CD4-positive, alpha-beta T cell treated with Interleukin-10 for 1 hour (primary cell): ENCODE data around the gene PEX5L.
A peak's percentile ranks its signal among the peaks of the same experiment; 100 is the strongest.
"Not testable (repeated sequence)": the region's sequence is repeated elsewhere in the genome, so short reads cannot be mapped to it uniquely, and the experiment has no call there.

Experiments
- DNase-seq: peaks from one replicate; pipeline ENCODE4 v3.0.0-alpha.2; 2020

Gene PEX5L

DNA sequence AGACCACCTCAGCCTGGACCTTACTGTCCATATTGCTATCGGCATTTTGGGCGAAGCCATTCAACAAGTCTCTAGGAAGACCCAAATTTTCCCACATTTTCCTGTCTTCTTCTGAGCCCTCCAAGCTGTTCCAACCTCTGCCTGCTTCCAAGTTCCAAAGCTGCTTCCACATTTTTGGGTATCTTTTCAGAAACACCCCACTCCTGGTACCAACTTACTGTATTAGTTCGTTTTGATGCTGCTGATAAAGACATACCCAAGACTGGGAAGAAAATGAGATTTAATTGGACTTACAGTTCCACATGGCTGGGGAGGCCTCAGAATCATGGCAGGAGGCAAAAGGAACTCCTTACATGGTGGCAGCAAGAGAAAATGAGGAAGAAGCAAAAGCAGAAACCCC, 28.4 kb downstream of the PEX5L start:
- DNase-seq, result not testable (repeated sequence)

DNA sequence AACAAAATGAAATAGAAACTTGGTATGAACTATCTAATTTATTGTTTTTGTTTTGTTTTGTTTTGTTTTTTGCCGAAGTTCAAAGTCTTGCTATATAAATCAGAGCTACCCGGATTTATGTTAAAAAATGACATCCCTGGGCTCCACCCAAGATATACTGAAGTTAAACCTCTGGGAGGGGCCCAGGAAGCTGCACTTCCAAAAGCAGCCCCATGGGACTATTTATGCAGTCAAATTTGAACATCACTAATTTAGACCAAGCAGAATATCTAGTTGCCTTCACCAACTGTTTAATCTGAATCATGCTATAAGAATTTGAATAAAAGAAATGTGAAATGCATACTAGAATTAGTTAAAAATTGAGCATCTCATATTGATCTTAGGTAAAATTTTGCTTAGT, 32.2 kb downstream of the PEX5L start:
- no peak for DNase-seq

- no peak for DNase-seq
These were observed 34.7 kb downstream of the PEX5L start for GRCh38 chr3:180002006-180002405.

GRCh38 chr3:180000500-180000899, 36.2 kb downstream of the PEX5L start:
- no peak for DNase-seq

- DNase-seq, result no peak
These were observed 41.3 kb downstream of the PEX5L start for GRCh38 chr3:179995406-179995805.

GRCh38 chr3:179991883-179992282, 44.9 kb downstream of the PEX5L start:
- no peak for DNase-seq

DNA sequence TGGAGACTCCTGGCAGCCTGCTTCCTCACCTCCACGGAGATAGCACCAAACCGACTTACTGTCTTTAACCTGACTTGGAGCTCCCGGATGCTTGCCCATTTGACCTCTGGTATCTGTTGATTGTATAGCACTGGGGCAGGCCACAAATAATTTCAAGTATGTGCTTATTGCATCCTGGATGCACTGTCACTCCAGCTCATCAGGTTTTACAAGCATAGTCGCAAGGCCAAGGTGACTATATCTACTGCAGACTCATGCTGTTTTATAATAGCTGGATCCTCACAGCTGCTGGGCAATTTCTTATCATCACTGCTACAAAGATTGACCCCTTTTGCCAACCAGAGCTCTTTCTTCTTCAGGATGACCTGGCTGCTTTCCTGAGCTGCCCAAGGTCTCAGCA, 45.6 kb downstream of the PEX5L start:
- DNase-seq, result no peak

DNA sequence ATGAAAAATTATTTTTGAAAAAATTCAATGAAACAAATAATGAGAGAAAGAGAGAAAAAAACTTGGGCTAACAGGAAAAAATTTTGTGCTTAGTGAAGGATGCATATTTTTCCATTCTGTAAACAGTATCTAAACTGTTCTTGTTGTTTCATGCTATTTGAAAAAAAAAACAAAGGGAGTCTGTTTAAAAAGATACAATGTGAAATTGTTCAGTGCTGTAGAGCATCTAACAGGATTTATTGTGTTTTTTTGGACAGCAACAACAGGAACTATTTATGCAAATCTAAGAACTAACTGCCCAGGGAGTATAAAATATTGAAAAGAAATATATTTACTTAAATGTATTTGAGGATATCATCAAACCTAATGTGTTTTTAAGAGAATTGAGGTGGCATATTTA, 55.1 kb downstream of the PEX5L start:
- DNase-seq, result no peak

DNA sequence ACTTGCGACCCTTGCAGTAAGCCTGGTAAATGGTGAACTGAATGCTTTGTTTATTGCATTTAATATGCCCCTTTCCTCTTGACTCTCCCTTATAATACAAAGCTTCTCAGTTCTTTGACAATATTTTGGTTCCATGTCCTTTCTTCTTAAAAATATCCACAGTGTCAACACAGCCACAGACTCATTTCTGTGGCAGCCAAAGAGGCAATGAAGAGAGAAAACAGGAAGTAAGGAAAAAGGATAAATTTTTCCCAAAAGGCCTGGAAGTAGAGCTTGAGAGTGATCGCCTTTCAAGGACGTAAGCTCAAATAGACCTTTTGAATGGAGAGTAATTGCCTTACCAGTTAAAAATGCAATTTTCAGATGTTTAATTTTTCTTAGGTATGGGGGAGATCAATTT, 59.4 kb downstream of the PEX5L start:
- no peak for DNase-seq

- no peak for DNase-seq
These were observed 62.8 kb downstream of the PEX5L start for GRCh38 chr3:179973931-179974361.

DNA sequence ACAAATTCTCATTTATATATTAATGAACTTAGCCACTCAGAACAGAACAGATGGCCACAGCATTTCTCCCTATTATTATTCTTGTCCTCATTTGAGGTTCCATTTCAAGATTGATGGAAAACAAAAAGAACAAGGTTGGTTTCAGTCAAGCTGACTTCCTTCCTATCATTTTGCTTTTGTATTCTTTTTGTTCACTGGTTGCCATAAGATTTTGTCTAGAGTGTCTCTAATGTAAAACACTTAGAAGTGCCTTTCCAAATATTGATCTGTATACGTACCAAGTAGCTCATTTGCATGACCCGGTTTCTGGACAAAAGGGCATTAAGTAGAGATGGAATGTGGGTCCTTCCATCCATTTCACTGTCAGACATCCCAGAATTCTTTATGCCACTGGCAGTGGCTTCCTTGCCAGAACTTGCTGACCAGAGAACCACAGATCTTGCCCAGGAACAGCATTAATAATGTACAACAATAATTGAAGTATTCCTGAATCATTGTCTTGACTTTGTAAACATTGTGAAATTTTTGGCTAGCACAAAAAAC, 63.8 kb downstream of the PEX5L start:
- DNase-seq, result no peak

- no peak for DNase-seq
These were observed 65.5 kb downstream of the PEX5L start for GRCh38 chr3:179971280-179971679.

DNA sequence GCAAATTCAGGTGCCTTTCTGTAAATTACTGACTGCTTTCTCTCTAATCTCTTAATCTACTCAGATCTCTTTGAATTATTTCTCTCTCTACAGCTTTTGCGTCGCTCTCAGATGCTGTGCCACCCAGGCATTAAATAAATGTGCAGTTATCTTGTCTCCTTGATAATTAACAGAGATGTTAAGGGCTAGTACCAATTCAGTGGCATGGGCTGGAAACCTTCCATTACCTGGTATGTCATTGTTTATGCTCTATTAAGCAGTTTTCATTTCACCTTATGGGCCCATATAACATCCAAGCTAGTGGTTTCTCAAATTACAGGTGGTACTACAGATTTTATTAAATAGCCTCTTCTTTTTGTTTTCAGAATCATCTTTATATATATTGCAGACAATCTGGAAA, 66.0 kb downstream of the PEX5L start:
- no peak for DNase-seq

DNA sequence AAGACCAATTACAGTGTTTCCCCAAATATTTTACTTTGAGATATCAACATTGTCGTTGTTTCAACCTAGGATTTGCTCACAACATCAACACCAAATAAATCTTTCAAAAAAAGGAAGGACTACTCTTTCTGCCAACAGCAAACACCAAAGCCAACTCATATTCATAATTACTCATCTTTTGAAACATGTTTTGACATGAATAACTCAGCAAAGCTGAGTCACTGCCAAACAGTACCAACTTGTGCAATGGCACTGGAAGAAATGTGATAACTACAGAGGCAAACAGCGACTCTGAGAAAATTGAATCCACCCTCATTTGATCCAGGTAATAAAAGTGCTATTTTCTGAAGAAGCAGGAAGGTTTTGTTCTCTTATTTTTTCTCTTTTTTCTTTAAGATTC, 67.2 kb downstream of the PEX5L start:
- DNase-seq, result no peak

GRCh38 chr3:179967622-179968021, 69.1 kb downstream of the PEX5L start:
- DNase-seq, result no peak

DNA sequence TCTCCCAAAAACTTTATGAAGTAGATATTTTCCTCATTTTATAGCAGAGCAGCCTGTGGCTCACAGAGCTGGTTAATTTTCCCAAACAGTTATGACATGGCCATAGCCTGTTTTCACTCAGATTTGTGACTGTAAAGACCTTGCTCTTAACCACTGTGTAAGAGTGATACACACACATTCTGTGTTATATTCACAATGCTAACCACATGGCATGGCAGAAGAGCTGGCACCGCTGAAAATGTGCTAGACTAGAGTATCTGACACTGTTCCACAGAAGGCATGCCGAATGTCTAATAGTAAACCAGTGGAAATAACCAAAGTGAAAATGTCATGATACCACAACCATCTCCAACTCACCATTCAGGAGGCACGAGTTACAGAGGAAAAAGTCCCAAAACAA, 71.8 kb downstream of the PEX5L start:
- no peak for DNase-seq

GRCh38 chr3:179962629-179963387, 73.9 kb downstream of the PEX5L start:
- DNase-seq, result no peak

- DNase-seq, result no peak
These were observed 75.0 kb downstream of the PEX5L start for GRCh38 chr3:179961703-179962078.

DNA sequence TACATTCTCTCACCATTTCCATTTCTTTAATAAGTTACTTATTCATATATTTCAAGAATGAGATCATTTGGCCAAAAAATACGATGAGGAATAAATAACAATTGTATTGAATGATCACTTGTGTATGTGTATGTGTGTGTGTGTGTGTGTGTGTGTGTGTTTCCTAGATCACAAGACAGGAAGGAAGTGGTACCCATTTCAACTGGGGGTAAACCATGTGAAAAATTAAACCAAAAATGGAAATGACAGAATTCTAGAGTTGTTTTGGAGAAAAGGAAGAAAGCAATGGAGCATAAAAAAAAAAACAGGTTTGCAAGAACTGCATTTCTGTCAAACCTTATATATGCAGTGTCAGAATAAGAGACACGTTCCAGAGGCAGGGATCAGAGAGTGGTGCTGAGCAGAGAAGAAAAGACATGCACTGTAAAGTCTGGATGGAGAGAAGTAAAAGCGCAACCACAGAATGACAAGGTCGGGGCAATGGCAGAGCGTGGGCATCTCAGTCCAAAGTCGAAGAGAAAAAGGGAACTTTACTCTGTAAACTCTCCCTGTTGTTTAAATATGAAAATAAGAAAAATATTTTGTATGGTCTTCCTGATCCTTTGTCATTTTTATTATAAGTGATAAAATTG, 75.5 kb downstream of the PEX5L start:
- no peak for DNase-seq

GRCh38 chr3:179958759-179959158, 78.0 kb downstream of the PEX5L start:
- no peak for DNase-seq

GRCh38 chr3:179958143-179958542, 78.6 kb downstream of the PEX5L start:
- no peak for DNase-seq

- DNase-seq, result no peak
These were observed 79.4 kb downstream of the PEX5L start for GRCh38 chr3:179957264-179957845.

- DNase-seq, result peak; percentile 9
These were observed 80.3 kb downstream of the PEX5L start for GRCh38 chr3:179956416-179956830.

- DNase-seq, result no peak
These were observed 80.9 kb downstream of the PEX5L start for GRCh38 chr3:179955809-179956208.
